ENCODE results near the gene COPZ1. TPM values are rescaled to one million over a fixed set of nuclear protein-coding genes. Genes with fewer than 3 reads are reported as not detected.
"Not testable (repeated sequence)": the region's sequence is repeated elsewhere in the genome, so short reads cannot be mapped to it uniquely, and the experiment has no call there.

Gene COPZ1
- 100 to 1,000 TPM; 166 to 227 (median 177) TPM for polyA plus RNA-seq (ENCODE audit: low read depth in 6 of 6)

- peak within 1 kb of the TSS; percentile 97 to 99 (median 98) for H3K27ac Mint-ChIP-seq
- H3K4me1 Mint-ChIP-seq, result peaks cover 19 to 32% (median 24%) of the 10 kb centered on the region in 3 donors
- H3K27me3 Mint-ChIP-seq, result no peaks in the 10 kb centered on the region
- ATAC-seq (ENCODE audit: low read depth in 2 of 2) (peak; percentile 94 to 96), DNase-seq (peak; percentile 93)
- H3K9me3 Mint-ChIP-seq, result no peaks in the 10 kb centered on the region
- H3K36me3 Mint-ChIP-seq, result no peaks in the 10 kb centered on the region
- peak within 1 kb of the TSS; percentile 94 to 100 (median 98) for H3K4me3 Mint-ChIP-seq
Observed at GRCh38 chr12:54324617-54325441, at the start of gene COPZ1. COPZ1 (plus strand) TSS chr12:54325131; CDS start chr12:54325164, 33 bp downstream.

- Mint-ChIP-seq H3K4me1 (peaks cover 4 to 35% (median 22%) of the 10 kb centered on the region in 3 donors), H3K27ac (peak overlapping the region in 4 of 6 donors; percentile 1 to 47 (median 30)), H3K9me3 (no peaks in the 10 kb centered on the region), H3K27me3 (no peaks in the 10 kb centered on the region), H3K4me3 (peak overlapping the region in 2 of 8 donors; percentile 30 to 42), H3K36me3 (no peaks in the 10 kb centered on the region)
- ATAC-seq (ENCODE audit: low read depth in 2 of 2) (no peak), DNase-seq (no peak)
Observed at GRCh38 chr12:54276368-54276767, 48.6 kb upstream of the COPZ1 start.

GRCh38 chr12:54277823-54278276 lies 47.1 kb upstream of the COPZ1 start:
- Mint-ChIP-seq H3K27ac (peak overlapping the region in 3 of 6 donors; percentile 59 to 92 (median 73)), H3K27me3 (no peaks in the 10 kb centered on the region), H3K4me3 (peak overlapping the region in 2 of 8 donors; percentile 6 to 39), H3K36me3 (peaks cover 6 to 8% of the 10 kb centered on the region in 2 donors), H3K4me1 (peaks cover 11 to 42% (median 22%) of the 10 kb centered on the region in 3 donors), H3K9me3 (no peaks in the 10 kb centered on the region)
- ATAC-seq (ENCODE audit: low read depth in 2 of 2) (no peak), DNase-seq (no peak)

- ATAC-seq (ENCODE audit: low read depth in 2 of 2), result no peak
- Mint-ChIP-seq H3K9me3 (no peaks in the 10 kb centered on the region), H3K27me3 (no peaks in the 10 kb centered on the region), H3K4me3 (no peak overlapping the region), H3K36me3 (peaks cover 14 to 17% of the 10 kb centered on the region in 2 donors), H3K4me1 (peaks cover 20 to 56% (median 25%) of the 10 kb centered on the region in 3 donors), H3K27ac (no peak overlapping the region)
- no peak for DNase-seq
Observed at GRCh38 chr12:54279227-54279631, 45.7 kb upstream of the COPZ1 start.

GRCh38 chr12:54279632-54280467 lies 45.1 kb upstream of the COPZ1 start, which contains the start of gene CBX5:
CBX5 (minus strand) TSS chr12:54280122; CDS start chr12:54257650, 22,472 bp downstream.
- Mint-ChIP-seq H3K9me3 (no peaks in the 10 kb centered on the region), H3K36me3 (peaks cover 14 to 20% of the 10 kb centered on the region in 2 donors), H3K4me3 (no peak within 1 kb of the TSS), H3K27ac (no peak within 1 kb of the TSS), H3K4me1 (peaks cover 21 to 55% (median 24%) of the 10 kb centered on the region in 3 donors), H3K27me3 (no peaks in the 10 kb centered on the region)
- DNase-seq, result peak; percentile 99
- ATAC-seq (ENCODE audit: low read depth in 2 of 2), result peak; percentile 67 to 70

GRCh38 chr12:54280468-54281260 lies 44.3 kb upstream of the COPZ1 start, which contains the start of gene HNRNPA1:
HNRNPA1 (plus strand) TSS chr12:54280726; CDS start chr12:54280808, 82 bp downstream.
- no peak within 1 kb of the TSS for H3K27ac Mint-ChIP-seq
- H3K4me1 Mint-ChIP-seq, result peaks cover 18 to 52% (median 25%) of the 10 kb centered on the region in 3 donors
- ATAC-seq (ENCODE audit: low read depth in 2 of 2) (peak; percentile 80 to 82), DNase-seq (peak; percentile 97)
- H3K36me3 Mint-ChIP-seq, result peaks cover 19 to 20% of the 10 kb centered on the region in 2 donors
- no peaks in the 10 kb centered on the region for H3K9me3 Mint-ChIP-seq
- H3K4me3 Mint-ChIP-seq, result no peak within 1 kb of the TSS
- H3K27me3 Mint-ChIP-seq, result no peaks in the 10 kb centered on the region

GRCh38 chr12:54281261-54281638 lies 43.7 kb upstream of the COPZ1 start:
- H3K4me3 Mint-ChIP-seq; H3K27me3 Mint-ChIP-seq; DNase-seq; H3K9me3 Mint-ChIP-seq; ATAC-seq (ENCODE audit: low read depth in 2 of 2); H3K27ac Mint-ChIP-seq: not testable (repeated sequence)
- peaks cover 22 to 53% (median 26%) of the 10 kb centered on the region in 3 donors for H3K4me1 Mint-ChIP-seq
- H3K36me3 Mint-ChIP-seq, result peaks cover 20 to 25% of the 10 kb centered on the region in 2 donors

- H3K27ac Mint-ChIP-seq, result peak overlapping the region in 1 of 6 donors; percentile 80
- H3K4me3 Mint-ChIP-seq; DNase-seq; H3K9me3 Mint-ChIP-seq; ATAC-seq (ENCODE audit: low read depth in 2 of 2); H3K27me3 Mint-ChIP-seq: not testable (repeated sequence)
- peaks cover 22 to 49% (median 26%) of the 10 kb centered on the region in 3 donors for H3K4me1 Mint-ChIP-seq
- H3K36me3 Mint-ChIP-seq, result peaks cover 20 to 25% of the 10 kb centered on the region in 2 donors
Observed at GRCh38 chr12:54281694-54282093, 43.2 kb upstream of the COPZ1 start.

- peak overlapping the region in 2 of 8 donors; percentile 71 to 79 for H3K4me3 Mint-ChIP-seq
- ATAC-seq (ENCODE audit: low read depth in 2 of 2) (no peak), DNase-seq (no peak)
- H3K36me3 Mint-ChIP-seq, result peaks cover 20 to 25% of the 10 kb centered on the region in 2 donors
- no peaks in the 10 kb centered on the region for H3K9me3 Mint-ChIP-seq
- H3K27ac Mint-ChIP-seq, result peak overlapping the region in 5 of 6 donors; percentile 65 to 90 (median 80)
- H3K4me1 Mint-ChIP-seq, result peaks cover 22 to 43% (median 26%) of the 10 kb centered on the region in 3 donors
- no peaks in the 10 kb centered on the region for H3K27me3 Mint-ChIP-seq
Observed at GRCh38 chr12:54282949-54283593, 41.9 kb upstream of the COPZ1 start.

- not testable (repeated sequence) for DNase-seq; ATAC-seq (ENCODE audit: low read depth in 2 of 2); H3K9me3 Mint-ChIP-seq; H3K27me3 Mint-ChIP-seq
- Mint-ChIP-seq H3K4me3 (peak overlapping the region in 6 of 8 donors; percentile 5 to 61 (median 31)), H3K36me3 (peaks cover 20 to 25% of the 10 kb centered on the region in 2 donors), H3K27ac (peak overlapping the region in 1 of 6 donors; percentile 29), H3K4me1 (peaks cover 22 to 37% (median 35%) of the 10 kb centered on the region in 3 donors)
Observed at GRCh38 chr12:54284070-54284780, 40.7 kb upstream of the COPZ1 start.

GRCh38 chr12:54285150-54286041 lies 39.5 kb upstream of the COPZ1 start:
- Mint-ChIP-seq H3K9me3 (no peaks in the 10 kb centered on the region), H3K4me3 (peak overlapping the region in 7 of 8 donors; percentile 22 to 69 (median 51)), H3K27me3 (no peaks in the 10 kb centered on the region), H3K27ac (peak overlapping the region in 5 of 6 donors; percentile 18 to 79 (median 58)), H3K4me1 (peaks cover 22 to 46% (median 42%) of the 10 kb centered on the region in 3 donors), H3K36me3 (peaks cover 20 to 25% of the 10 kb centered on the region in 2 donors)
- DNase-seq (no peak), ATAC-seq (ENCODE audit: low read depth in 2 of 2) (no peak)

Measured in naive B cell (primary cell).